Adrenal gland (tissue), 12 donors: ENCODE measurements around the gene IFNA13. TPM values are rescaled to one million over a fixed set of nuclear protein-coding genes. Genes with fewer than 3 reads are reported as not detected.

Source experiments
- DNase-seq, 7 donors: peaks; one replicate each; pipeline ENCODE4 v3.0.0-alpha.2; 2019 to 2020
- H3K27ac ChIP-seq, 5 donors: fragments of 200-600 bp; sonication (generic) in 4 of 5; 1 replicate in 3 of 5; 2 replicates in 2 of 5; pipeline versions ENCODE4 v1.5.1 to v1.8.0; 2016 to 2020; ENCODE audit warnings: mild to moderate bottlenecking in 1 of 5
- H3K27me3 ChIP-seq: fragments of 200-600 bp; 2 replicates; pipeline ENCODE4 v1.8.0; 2021
- H3K36me3 ChIP-seq, 2 donors: fragments of 200-600 bp; replicated peaks in 1 of 2; 1 replicate in 1 of 2; 2 replicates in 1 of 2; pipeline versions ENCODE4 v1.5.1 to v1.8.0; 2018 to 2022
- H3K4me1 ChIP-seq, 2 donors: fragments of 200-600 bp; replicated peaks in 1 of 2; 1 replicate in 1 of 2; 2 replicates in 1 of 2; pipeline versions ENCODE4 v1.5.1 to v1.8.0; 2018 to 2021
- H3K4me3 ChIP-seq, 4 donors: fragments of 200-600 bp; sonication (generic) in 3 of 4; one replicate each; pipeline ENCODE4 v1.5.1; 2016 to 2018
- H3K9me3 ChIP-seq, 3 donors: fragments of 200-600 bp; sonication (generic) in 1 of 3; replicated peaks in 1 of 3; 1 replicate in 2 of 3; 2 replicates in 1 of 3; pipeline versions ENCODE4 v1.5.1 to v1.8.0; 2016 to 2021
- POLR2A ChIP-seq, 2 donors: fragments of 450-650 bp; IDR thresholded peaks; one replicate each; pipeline ENCODE4 v1.6.1; 2017; ENCODE audit warnings: antibody characterized with exemption in 2 of 2, mild to moderate bottlenecking in 2 of 2, moderate library complexity in 1 of 2
- WGBS, 4 donors: extraction: QIAGEN DNeasy Blood & Tissue Kit in 2 of 4; methylation state at CpG; one replicate each; pipeline versions ENCODE4 v1.1.5 to v1.1.7; 2013 to 2017; 5-methylcytosine and 5-hydroxymethylcytosine counted together
- intact Hi-C, 2 donors: fragments of 100-400 bp; cut with DNase I; formaldehyde crosslinking; loops; one replicate each; pipeline versions ENCODE4 v1.14.1 to v1.15.0; 2022 to 2023
- polyA plus RNA-seq, 3 donors: library from polyadenylated mRNA; stranded (reverse); fragments of 200-250 nt in 2 of 3; fragments of 350-450 nt in 1 of 3; fragmentation: Illumina TruSeq in 1 of 3; extraction: RNeasy Lipid Tissue Mini Kit (QIAGEN cat#74804) in 1 of 3; gene quantifications; one replicate each; pipeline ENCODE4 v1.2.3, GENCODE V29; 2013 to 2014
- total RNA-seq, 9 donors: library from RNA; depleted of rRNA in 4 of 9; stranded (reverse); fragments of >200 nt in 4 of 9; fragments of 120-200 nt in 1 of 9; fragmentation: NEBNext Ultra II Directional in 1 of 9; extraction: Animal tissue kit (Norgen Biotek cat#: 25700) in 1 of 9; gene quantifications; one replicate each; pipeline versions ENCODE4 v1.1.0 to v1.2.4, GENCODE V29; 2013 to 2023
- TF ChIP-seq, protein P1 (sequence below), 6 experiments: fragments of 450-650 bp in 4 of 6; fragments of 200-600 bp in 2 of 6; sonication (generic) in 1 of 6; IDR thresholded peaks; 1 replicate in 5 of 6; 2 replicates in 1 of 6; pipeline versions ENCODE4 v1.5.1 to v1.8.0; 2016 to 2021; ENCODE audit warnings: antibody characterized with exemption in 6 of 6, mild to moderate bottlenecking in 2 of 6, moderate library complexity in 1 of 6
- donor health status: healthy with polysubstance abuse.
- donor health status: Bipolar disorder and iron deficiency.
- donor health status: DM: yes; HTN: yes; CAD: no.
- donor health status: DM: no; HTN: no; CAD: no.
- donor health status: DM: no; HTN: no; CAD: no.
- donor health status: DM: yes; HTN: yes; CAD: no.

Gene IFNA13
- total and polyA plus RNA-seq, 12 donors = not detected

DNA sequence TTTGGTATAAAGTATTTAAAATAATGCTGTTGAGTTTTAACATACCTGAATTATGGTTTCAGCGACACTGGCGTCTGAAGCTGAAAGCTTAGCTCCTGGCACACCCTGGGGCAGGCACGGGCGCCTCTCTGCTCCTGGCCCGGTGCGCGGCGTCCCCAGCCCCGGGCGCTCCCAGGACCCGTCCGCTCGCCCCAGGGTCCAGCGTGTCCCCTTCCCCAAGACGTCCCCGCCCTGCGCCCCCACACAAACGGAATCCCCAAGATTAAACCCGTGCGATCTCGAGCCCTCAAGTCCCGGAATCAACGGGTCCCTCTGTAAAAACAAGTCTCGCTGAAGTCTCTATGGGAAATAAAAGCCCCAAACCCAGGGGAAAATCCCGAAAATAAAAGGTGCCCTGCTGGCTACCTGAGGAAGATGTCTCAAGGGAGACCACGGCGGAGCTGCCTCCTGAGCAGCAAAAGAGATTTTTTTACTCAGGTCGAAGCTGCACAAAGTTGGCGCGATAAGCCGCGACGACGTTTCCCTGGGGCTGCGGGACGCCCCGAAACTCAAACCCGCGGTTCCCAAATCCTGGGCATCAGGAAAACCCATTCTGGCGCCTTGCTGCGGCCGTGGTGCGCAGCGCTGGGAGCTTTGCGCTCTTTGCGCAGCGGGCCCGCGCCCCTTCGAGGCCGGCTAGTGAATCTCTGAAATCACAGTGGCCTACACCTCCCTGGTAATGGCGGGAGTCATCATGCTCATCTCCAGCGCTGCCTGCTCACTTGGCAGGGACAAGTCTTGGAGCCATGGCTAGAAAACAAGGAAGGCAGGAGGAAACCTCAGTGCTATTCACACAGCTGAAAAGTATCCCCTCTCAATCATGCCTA lies 34.8 kb upstream of the IFNA13 start:
- Histone ChIP-seq H3K36me3 (no peaks in the 10 kb centered on the region), H3K4me3 (peak overlapping the region in 1 of 4 donors; percentile 16), H3K27ac (no peak overlapping the region), H3K27me3 (peaks cover 29% of the 10 kb centered on the region), H3K9me3 (no peaks in the 10 kb centered on the region), H3K4me1 (peaks cover 0 to 9% of the 10 kb centered on the region in 2 donors)
- no peak for DNase-seq
- TF ChIP-seq, protein P1, sequence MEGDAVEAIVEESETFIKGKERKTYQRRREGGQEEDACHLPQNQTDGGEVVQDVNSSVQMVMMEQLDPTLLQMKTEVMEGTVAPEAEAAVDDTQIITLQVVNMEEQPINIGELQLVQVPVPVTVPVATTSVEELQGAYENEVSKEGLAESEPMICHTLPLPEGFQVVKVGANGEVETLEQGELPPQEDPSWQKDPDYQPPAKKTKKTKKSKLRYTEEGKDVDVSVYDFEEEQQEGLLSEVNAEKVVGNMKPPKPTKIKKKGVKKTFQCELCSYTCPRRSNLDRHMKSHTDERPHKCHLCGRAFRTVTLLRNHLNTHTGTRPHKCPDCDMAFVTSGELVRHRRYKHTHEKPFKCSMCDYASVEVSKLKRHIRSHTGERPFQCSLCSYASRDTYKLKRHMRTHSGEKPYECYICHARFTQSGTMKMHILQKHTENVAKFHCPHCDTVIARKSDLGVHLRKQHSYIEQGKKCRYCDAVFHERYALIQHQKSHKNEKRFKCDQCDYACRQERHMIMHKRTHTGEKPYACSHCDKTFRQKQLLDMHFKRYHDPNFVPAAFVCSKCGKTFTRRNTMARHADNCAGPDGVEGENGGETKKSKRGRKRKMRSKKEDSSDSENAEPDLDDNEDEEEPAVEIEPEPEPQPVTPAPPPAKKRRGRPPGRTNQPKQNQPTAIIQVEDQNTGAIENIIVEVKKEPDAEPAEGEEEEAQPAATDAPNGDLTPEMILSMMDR (IDR thresholded peaks at IDR 0.05) = no peak
- no peak for TF ChIP-seq POLR2A (IDR thresholded peaks at IDR 0.05)
- WGBS, 4 donors = 2 to 7% (median 4%) methylated on average over 36 to 53 of the region's 53 CpGs
- intact Hi-C loops = no loop called here

DNA sequence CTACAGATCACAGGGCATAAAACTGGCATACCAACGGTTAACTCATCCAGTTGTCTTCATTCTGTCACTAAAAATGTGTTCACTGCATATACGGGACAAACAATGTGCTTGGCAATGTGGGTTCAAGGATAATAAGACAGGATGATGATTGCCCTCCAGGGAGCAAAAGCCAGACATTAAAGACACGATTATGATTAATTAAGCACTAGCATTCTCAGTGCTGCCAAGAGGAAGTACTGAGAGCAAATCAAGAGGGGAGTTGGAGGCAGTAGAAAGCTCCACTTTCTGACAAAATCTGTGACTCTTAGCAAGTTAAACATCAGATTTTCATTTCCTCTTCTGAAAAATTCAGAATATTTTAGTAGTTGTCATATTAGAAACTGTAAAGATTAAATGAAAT lies 32.1 kb upstream of the IFNA13 start:
- H3K4me3 ChIP-seq = no peak overlapping the region
- no peaks in the 10 kb centered on the region for H3K9me3 ChIP-seq
- no peak overlapping the region for H3K27ac ChIP-seq
- peaks cover 0 to 18% of the 10 kb centered on the region in 2 donors for H3K4me1 ChIP-seq
- TF ChIP-seq, protein P1 (IDR thresholded peaks at IDR 0.05) = no peak
- TF ChIP-seq POLR2A (IDR thresholded peaks at IDR 0.05) = no peak
- H3K27me3 ChIP-seq = peaks cover 51% of the 10 kb centered on the region
- no peak for DNase-seq
- intact Hi-C loops = loop anchor here in 1 of 2 donors (10.0 kb wide), 1 partner anchor 75 kb away; no protein-coding TSS in a partner anchor
- H3K36me3 ChIP-seq = no peaks in the 10 kb centered on the region
- WGBS, 4 donors = 15 to 18% (median 16%) methylated on average over 3 of the region's 3 CpGs

DNA sequence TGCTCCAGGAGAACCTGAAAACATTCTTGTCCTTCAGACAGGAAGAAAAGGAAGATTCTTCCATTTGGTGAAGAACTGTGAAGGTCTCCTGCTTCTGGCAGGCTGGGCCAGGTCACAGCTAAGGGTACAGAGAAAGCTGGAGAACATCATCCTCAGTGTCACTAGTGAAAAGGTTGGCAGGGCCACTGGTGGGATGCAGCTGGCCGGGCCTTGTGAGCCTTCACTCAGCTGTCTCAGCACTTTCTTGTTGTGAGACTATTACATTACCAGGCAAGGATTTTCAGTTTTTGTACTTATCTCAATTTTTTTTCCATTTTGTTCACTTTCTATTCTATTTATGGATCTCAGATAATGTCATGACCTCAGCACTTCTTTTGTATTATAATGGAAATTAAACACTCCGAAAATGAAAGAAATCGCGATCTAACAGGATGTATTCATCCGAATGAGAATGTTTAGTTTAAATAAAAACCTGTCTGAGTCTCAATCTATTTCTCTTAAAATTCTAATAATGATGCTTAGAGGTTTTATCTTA lies 31.2 kb upstream of the IFNA13 start:
- peaks cover 56% of the 10 kb centered on the region for H3K27me3 ChIP-seq
- WGBS, 4 donors = 79 to 82% (median 82%) methylated on average over 5 of the region's 5 CpGs
- H3K36me3 ChIP-seq = no peaks in the 10 kb centered on the region
- no peak overlapping the region for H3K4me3 ChIP-seq
- H3K4me1 ChIP-seq = peaks cover 0 to 18% of the 10 kb centered on the region in 2 donors
- intact Hi-C loops = loop anchor here in 1 of 2 donors (10.0 kb wide), 1 partner anchor 74 kb away; no protein-coding TSS in a partner anchor
- TF ChIP-seq POLR2A (IDR thresholded peaks at IDR 0.05) = no peak
- TF ChIP-seq, protein P1 (IDR thresholded peaks at IDR 0.05) = no peak
- no peak overlapping the region for H3K27ac ChIP-seq
- DNase-seq = no peak
- no peaks in the 10 kb centered on the region for H3K9me3 ChIP-seq
